GM19025 (cell line): ENCODE data around the gene GPC1.

Experiments
- ATAC-seq: cut with Tn5 transposase; IDR thresholded peaks from one replicate; pipeline ENCODE4 v1.9.1; 2021; ENCODE audit warnings: mild to moderate bottlenecking, low read depth, moderate library complexity; ENCODE audit not compliant: unreplicated experiment

GPC1 gene

GRCh38 chr2:240396623-240397541 is 38.6 kb upstream of the GPC1 start:
- ATAC-seq: no peak

- ATAC-seq: no peak
Measured at GRCh38 chr2:240397542-240397916, 37.9 kb upstream of the GPC1 start.

DNA sequence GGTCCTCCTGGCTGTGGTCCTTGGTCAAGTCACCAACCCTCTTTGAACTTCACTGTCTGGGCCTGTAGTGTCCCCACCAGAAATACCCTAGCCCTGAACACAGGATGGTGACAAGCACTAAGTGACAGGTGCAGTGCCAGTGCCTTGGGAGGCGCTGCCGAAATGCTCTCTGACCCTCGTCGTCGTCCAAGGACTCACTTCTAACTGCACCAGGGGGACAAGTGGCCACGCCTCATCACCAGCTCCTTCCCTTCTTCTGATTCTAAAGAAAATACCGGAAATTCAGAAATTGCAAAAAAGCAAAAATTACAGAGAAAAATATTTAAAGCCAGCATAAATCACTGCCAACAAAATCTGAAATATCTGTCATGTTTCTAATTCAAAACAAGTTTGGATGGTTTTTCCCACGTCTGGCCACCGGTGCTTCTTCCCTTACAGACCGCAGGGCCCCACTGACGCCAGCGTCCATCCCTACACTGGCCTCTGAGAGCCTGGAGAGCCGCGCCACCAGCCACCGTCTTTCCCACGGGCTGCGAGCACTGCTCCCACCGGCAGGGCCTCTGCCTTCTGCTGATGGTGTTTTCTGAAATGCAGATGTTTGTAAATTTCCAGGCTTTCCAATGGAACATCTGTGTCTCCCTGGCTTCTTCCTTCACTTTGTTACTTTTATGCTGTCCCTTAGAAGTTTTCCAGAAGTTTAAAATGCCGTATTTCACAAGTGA is 37.4 kb upstream of the GPC1 start:
- ATAC-seq: no peak

GRCh38 chr2:240398661-240399267 is 36.7 kb upstream of the GPC1 start:
- no peak for ATAC-seq

DNA sequence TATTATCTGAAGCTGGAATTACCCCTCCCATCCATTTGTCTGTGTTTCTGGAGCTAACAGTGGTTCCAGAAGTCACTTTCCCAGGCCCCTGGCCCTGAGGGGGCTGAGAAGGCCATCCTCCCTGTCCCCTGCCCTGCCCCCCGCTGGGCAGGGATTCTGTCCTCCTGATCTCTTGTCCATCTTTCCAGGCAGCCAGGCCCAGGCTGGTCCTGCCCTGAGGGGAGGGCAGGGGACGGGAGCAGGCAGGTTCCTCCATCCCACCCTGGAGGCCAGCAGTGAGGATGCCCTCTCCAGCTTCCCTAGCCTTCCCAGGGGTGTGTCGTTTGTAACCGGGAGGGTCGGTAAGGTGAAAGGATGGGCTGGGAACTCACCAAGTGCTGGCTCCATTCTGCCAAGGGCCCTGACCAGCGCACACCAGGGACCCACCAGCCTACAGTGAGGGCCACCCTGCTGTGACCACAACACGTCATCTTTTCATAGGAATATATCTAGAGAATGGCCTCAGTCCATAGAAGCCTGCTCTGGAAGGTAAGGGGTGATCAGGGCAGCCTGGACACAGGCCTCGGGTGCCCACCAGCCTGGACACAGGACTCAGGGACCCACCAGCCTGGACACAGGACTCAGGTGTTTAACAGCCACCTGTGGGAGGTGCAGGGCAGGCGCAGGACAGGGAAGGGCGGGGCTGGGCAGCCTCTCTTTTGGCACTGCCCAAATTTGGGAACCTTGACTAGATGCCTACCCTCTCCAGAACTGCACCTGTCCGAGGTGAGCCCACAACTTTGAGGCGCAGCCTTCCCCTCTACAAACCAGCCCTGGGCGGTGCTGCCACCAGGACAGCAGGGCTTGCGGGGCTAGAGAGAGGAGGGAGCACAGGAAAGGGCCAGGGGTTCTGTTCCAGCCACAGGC is 35.8 kb upstream of the GPC1 start:
- ATAC-seq: no peak

DNA sequence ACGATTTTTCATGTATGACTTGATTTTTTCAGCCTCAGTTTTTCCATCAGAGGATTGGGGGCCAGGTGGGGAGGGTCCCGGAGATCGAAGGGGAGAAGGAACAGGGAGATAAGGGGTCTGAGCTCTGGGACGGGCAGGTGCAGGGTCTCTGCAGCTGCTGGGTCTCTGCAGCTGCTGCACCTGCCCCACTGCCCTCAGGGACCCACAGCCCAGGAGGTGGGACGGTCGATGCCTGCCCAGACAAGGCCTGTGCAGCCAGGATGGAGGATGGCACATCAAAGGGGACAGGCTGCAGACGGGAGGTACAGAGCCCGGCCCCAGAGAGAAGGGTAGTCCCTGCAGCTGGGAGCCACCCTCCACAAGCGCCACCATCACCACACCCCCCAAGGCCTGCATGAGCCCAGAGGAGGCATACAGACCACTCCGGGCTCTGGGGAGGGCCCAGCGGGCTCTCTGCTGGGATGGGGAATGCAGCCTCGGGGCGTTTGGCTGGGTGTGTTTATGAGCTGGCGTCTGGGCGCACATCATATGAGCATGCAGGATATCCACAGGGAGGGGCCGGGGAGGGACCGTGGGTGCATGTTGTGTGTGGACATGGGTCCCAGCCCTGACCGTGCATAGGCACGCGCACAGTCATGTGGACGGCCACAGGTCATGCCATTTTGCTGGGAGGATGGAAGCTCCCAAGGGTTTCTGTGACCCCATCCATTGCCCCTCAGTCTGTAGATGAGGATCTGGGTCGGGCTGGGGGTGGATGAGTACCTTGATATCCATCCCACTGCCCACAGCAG is 34.9 kb upstream of the GPC1 start:
- ATAC-seq: no peak

GRCh38 chr2:240401308-240401707 is 34.2 kb upstream of the GPC1 start:
- no peak for ATAC-seq

- no peak for ATAC-seq
Measured at GRCh38 chr2:240401781-240402551, 33.5 kb upstream of the GPC1 start.

DNA sequence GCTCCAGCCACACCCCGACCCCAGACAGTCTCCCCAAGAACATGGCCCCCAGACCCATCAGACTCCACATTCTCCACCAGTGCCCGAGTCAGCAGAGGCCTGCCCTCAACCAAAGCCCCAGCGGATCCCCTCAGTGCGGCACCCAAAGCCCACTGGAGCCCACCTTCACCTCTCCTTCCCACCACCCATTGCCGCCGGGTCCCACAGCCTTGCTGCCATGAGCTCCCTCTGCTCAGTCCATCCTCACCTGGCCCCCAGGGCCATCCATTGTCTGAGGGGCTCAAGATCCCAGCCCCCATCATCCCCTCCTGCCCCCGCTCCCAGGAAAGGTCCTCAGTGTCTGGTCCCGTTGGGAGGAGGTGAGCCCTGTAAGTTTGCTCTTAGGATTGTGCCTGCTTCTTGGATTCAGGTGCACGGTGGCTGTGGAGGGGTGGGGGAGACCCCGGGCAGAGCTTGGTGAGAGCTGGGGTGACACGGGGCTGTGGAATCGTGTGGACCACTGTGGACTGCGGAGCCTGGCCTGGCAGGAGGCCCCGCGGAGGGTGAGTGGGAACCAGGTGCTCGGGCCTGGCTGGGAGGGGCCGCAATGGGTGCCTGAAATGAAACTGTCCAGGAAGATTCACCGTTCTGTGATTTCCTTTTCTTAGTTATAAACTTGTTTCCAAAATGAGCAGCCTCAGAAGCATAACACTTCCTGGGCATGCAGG is 32.7 kb upstream of the GPC1 start:
- no peak for ATAC-seq

DNA sequence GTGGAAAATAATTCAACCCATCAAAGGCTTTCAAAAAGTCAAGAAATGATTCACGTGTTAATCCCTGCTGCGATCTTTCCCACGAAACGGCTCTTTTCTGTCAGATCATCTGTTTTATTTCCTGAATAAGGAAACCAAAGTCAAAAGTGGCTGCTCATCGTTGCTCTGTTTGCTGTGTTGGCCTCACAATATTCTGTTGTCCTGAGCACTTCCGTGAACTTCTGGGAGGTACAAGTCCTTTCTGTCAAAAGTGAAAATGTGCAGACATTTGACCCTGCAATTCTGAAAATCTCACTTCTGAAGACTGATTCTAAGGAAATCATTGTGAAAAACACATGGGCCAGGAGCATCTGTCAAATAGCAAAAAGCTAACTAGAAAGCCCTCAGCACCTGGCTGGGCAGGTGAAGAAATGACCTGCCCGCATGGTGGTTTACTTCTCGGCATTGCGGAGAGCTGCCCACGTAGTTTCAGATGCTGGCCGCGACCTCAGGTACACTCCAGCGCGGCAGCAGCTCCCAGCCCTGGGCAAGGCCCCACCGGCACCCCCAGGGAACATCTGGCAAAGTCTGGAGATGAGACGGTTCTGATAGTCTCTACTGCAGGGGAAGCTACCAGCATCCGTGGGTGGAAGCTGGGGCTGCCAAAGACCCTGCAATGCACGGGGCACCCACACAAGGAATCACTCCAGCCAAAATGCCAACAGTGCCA is 31.9 kb upstream of the GPC1 start:
- no peak for ATAC-seq

- ATAC-seq: no peak
Measured at GRCh38 chr2:240404174-240404852, 31.1 kb upstream of the GPC1 start.

DNA sequence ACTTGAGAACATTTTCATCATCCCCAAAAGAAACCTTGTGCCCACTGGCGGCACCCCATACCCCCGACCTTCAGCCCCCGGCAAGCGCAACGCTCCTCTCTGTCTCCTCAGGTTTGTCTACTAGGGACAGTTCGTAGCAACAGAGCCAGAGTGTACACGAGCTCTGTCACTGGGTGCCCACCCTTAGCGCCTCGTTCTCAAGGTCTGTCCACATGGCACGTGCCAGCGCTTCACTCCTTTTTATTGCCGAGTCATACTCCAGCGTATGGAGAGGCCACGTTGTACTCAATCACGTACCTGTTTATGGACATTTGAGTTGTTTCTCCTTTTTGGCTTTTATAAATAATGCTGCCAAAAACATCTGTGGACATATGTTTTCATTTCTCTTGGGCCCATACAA is 30.3 kb upstream of the GPC1 start:
- no peak for ATAC-seq

GRCh38 chr2:240405684-240406313 is 29.7 kb upstream of the GPC1 start:
- ATAC-seq: no peak

GRCh38 chr2:240407090-240407489 is 28.4 kb upstream of the GPC1 start:
- ATAC-seq: no peak

DNA sequence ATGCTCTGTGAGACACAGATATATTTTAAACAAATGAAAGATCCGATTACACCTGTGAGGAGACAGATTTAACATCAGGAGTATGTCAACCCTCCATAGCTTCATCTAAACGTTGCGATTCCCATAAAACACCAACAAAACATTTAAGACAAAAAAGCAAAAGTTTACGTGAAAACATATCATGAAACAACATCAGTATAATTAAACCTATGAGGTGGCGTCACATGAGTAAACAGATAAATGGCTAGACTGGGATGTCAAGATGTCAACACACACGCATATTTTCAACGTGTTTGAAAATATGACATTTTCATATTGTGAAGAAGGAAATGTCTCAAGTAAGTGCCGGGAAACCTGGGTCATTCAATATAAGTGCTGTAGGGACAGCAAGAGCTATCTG is 25.5 kb upstream of the GPC1 start:
- no peak for ATAC-seq

DNA sequence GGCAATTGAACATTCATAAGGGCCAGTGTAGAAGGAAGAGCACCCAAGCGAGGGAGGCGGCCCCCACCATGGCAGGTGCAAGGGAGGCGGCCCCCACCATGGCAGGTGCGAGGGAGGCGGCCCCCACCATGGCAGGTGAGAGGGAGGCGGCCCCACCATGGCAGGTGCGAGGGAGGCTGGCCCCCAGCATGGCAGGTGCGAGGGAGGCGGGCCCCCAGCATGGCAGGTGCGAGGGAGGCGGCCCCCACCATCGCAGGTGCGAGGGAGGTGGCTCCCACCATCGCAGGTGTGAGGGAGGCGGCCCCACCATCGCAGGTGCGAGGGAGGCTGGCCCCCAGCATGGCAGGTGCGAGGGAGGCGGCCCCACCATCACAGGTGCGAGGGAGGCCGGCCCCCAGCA is 24.7 kb upstream of the GPC1 start:
- no peak for ATAC-seq
